Vagina (tissue), 2 donors: ENCODE data around the gene PFKFB4.

Source experiments
- CTCF ChIP-seq, 3 experiments: fragments of 450-650 bp in 2 of 3; fragments of 200-600 bp in 1 of 3; sonication (generic) in 1 of 3; IDR thresholded peaks; one replicate each; pipeline ENCODE4 v1.5.1; 2017 to 2019; ENCODE audit warnings: antibody characterized with exemption in 3 of 3, mild to moderate bottlenecking in 2 of 3, moderate library complexity in 2 of 3
- POLR2A ChIP-seq, 2 donors: fragments of 450-650 bp; IDR thresholded peaks; one replicate each; pipeline ENCODE4 v1.6.1; 2017; ENCODE audit warnings: antibody characterized with exemption in 2 of 2, mild to moderate bottlenecking in 2 of 2, moderate library complexity in 2 of 2

- TF ChIP-seq CTCF (IDR thresholded peaks at IDR 0.05) (no peak), POLR2A (IDR thresholded peaks at IDR 0.05) (no peak)
Measured at GRCh38 chr3:48601622-48601994, 45.0 kb upstream of the PFKFB4 start.
